B cell (primary cell): ENCODE results near the gene ARMC9. TPM values are rescaled to one million over a fixed set of nuclear protein-coding genes. Genes with fewer than 3 reads are reported as not detected.

Source experiments
- ATAC-seq: fragments of 200-7000 bp; cut with Tn5 transposase; one replicate; pipeline ENCODE4 v1.10.0; 2021; ENCODE audit warnings: low read depth, mild to moderate bottlenecking, moderate number of reproducible peaks, moderate library complexity
- CTCF ChIA-PET: fragments of 350-600 bp; sonication (Branson Sonifier 250); formaldehyde crosslinking; loops from one replicate; lab custom pipeline; 2021; ENCODE audit warnings: antibody characterized with exemption, inconsistent platforms; lab: Charles Lee
- POLR2A ChIA-PET: fragments of 350-600 bp; sonication (Branson Sonifier 250); formaldehyde crosslinking; loops from one replicate; lab custom pipeline; 2021; ENCODE audit warnings: antibody characterized with exemption; lab: Charles Lee
- DNase-seq: peaks from one replicate; pipeline ENCODE4 v3.0.0; 2013
- H2AFZ ChIP-seq: 2 replicates; pipeline ENCODE4 v1.6.1; 2012; ENCODE audit warnings: mild to moderate bottlenecking, low read depth, low read length; ENCODE audit not compliant: insufficient read depth, poor library complexity, severe bottlenecking
- H3K27ac ChIP-seq, 2 donors: 1 replicate in 1 of 2; 2 replicates in 1 of 2; pipeline ENCODE4 v1.5.1; 2012 to 2013; ENCODE audit warnings: low read length in 2 of 2, mild to moderate bottlenecking in 2 of 2, moderate library complexity in 1 of 2
- H3K27me3 ChIP-seq, 4 experiments: fragments of 200-600 bp in 1 of 4; sonication (generic) in 1 of 4; replicated peaks in 1 of 4; 1 replicate in 2 of 4; 2 replicates in 2 of 4; pipeline versions ENCODE4 v1.6.1 to v1.7.0; 2013 to 2016; ENCODE audit warnings: low read length in 3 of 4, mild to moderate bottlenecking in 2 of 4, mixed read lengths in 1 of 4, moderate library complexity in 1 of 4; ENCODE audit not compliant: insufficient read depth in 4 of 4, control insufficient read depth in 3 of 4; ENCODE audit errors: control extremely low read depth in 1 of 4
- H3K36me3 ChIP-seq, 2 experiments: replicated peaks in 1 of 2; 1 replicate in 1 of 2; 2 replicates in 1 of 2; pipeline versions ENCODE4 v1.6.1 to v1.7.1; 2013; ENCODE audit warnings: low read length in 1 of 2; ENCODE audit not compliant: insufficient read depth in 2 of 2, control insufficient read depth in 1 of 2; ENCODE audit errors: control extremely low read depth in 1 of 2, extremely low read depth in 1 of 2
- H3K4me1 ChIP-seq, 2 donors: fragments of 200-600 bp in 1 of 2; sonication (generic) in 1 of 2; 1 replicate in 1 of 2; 2 replicates in 1 of 2; pipeline versions ENCODE4 v1.5.1 to v1.6.1; 2013 to 2017; ENCODE audit warnings: low read length in 2 of 2; ENCODE audit not compliant: control insufficient read depth in 2 of 2, insufficient read depth in 2 of 2
- H3K4me2 ChIP-seq: replicated peaks from 2 replicates; pipeline ENCODE3; 2012; ENCODE audit warnings: mild to moderate bottlenecking, low read depth, low read length; ENCODE audit not compliant: poor library complexity, severe bottlenecking
- H3K4me3 ChIP-seq, 5 experiments: fragments of 200-600 bp in 1 of 5; sonication (generic) in 1 of 5; 1 replicate in 3 of 5; 2 replicates in 2 of 5; pipeline versions ENCODE4 v1.5.1 to v1.7.0; 2011 to 2016; ENCODE audit warnings: low read length in 4 of 5, mild to moderate bottlenecking in 4 of 5, low read depth in 2 of 5, control low read depth in 1 of 5, moderate library complexity in 1 of 5; ENCODE audit not compliant: insufficient read depth in 1 of 5; ENCODE audit errors: control extremely low read depth in 1 of 5, extremely low read depth in 1 of 5
- H3K79me2 ChIP-seq: fragments of 200-600 bp; sonication (generic); one replicate; pipeline ENCODE4 v1.6.0; 2016; ENCODE audit warnings: low read length; ENCODE audit not compliant: control insufficient read depth, insufficient read depth
- H3K9ac ChIP-seq: fragments of 200-600 bp; sonication (generic); 2 replicates; pipeline ENCODE4 v1.6.1; 2017; ENCODE audit warnings: mild to moderate bottlenecking, low read length, moderate library complexity
- H3K9me3 ChIP-seq, 3 donors: one replicate each; pipeline versions ENCODE4 v1.6.1 to v1.7.1; 2013; ENCODE audit warnings: low read length in 2 of 3; ENCODE audit not compliant: control insufficient read depth in 2 of 3, insufficient read depth in 1 of 3; ENCODE audit errors: control extremely low read depth in 1 of 3
- H4K20me1 ChIP-seq: 2 replicates; pipeline ENCODE4 v1.6.0; 2012; ENCODE audit warnings: mild to moderate bottlenecking, low read length; ENCODE audit not compliant: insufficient read depth, control insufficient read depth, poor library complexity, severe bottlenecking
- H3K27ac Mint-ChIP-seq: one replicate; pipeline ENCODE4 v1.8.0; 2021; ENCODE audit warnings: mixed read lengths
- H3K27me3 Mint-ChIP-seq: one replicate; pipeline ENCODE4 v1.8.0; 2021; ENCODE audit warnings: mixed read lengths
- H3K4me1 Mint-ChIP-seq: one replicate; pipeline ENCODE4 v1.8.0; 2021; ENCODE audit warnings: mixed read lengths
- H3K4me3 Mint-ChIP-seq: one replicate; pipeline ENCODE4 v1.8.0; 2021; ENCODE audit warnings: mixed read lengths
- H3K9me3 Mint-ChIP-seq: one replicate; pipeline ENCODE4 v1.8.0; 2022; ENCODE audit warnings: mixed read lengths; ENCODE audit not compliant: insufficient read depth
- CTCF ChIP-seq: fragments of 200-600 bp; IDR thresholded peaks from one replicate; pipeline ENCODE4 v1.8.0; 2022; ENCODE audit warnings: antibody characterized with exemption, mild to moderate bottlenecking
- EZH2 ChIP-seq: IDR thresholded peaks from 2 replicates; pipeline ENCODE4 v1.6.1; 2012; ENCODE audit warnings: borderline replicate concordance, low read depth, mild to moderate bottlenecking, moderate library complexity, low read length; ENCODE audit not compliant: insufficient read depth, poor library complexity, severe bottlenecking
- WGBS: methylation state at CpG from one replicate; pipeline ENCODE4 v1.1.5; 2013; ENCODE audit warnings: missing lambda C conversion rate; ENCODE audit not compliant: insufficient coverage; 5-methylcytosine and 5-hydroxymethylcytosine counted together
- intact Hi-C: fragments of 100-400 bp; cut with micrococcal nuclease; formaldehyde crosslinking; loops from one replicate; pipeline ENCODE4 v1.10.0; 2022
- polyA plus RNA-seq: library from polyadenylated mRNA; depleted of rRNA; stranded (reverse); fragments of >200 nt; gene quantifications from 2 replicates; pipeline ENCODE4 v1.2.3, GENCODE V29; 2012
- total RNA-seq, 2 donors: library from RNA; stranded (reverse); fragments of 120-200 nt in 1 of 2; gene quantifications; 1 replicate in 1 of 2; 2 replicates in 1 of 2; pipeline versions ENCODE4 v1.2.3 to v1.2.4, GENCODE V29; 2013 to 2022

ARMC9 gene
- total and polyA plus RNA-seq, 2 donors (not counting 1 experiment from before 2014, with no cell fraction given): 0.40 to 5.4 TPM

- Histone ChIP-seq H3K4me2 (peak overlapping the region; percentile 28), H3K4me1 (peaks cover 0 to 3% of the 10 kb centered on the region in 2 donors), H3K9ac (no peak overlapping the region), H3K36me3 (no peaks in the 10 kb centered on the region), H3K79me2 (no peaks in the 10 kb centered on the region), H3K27ac (no peak overlapping the region), H3K9me3 (peaks cover 0 to 3% (median 0%) of the 10 kb centered on the region in 3 donors), H4K20me1 (no peaks in the 10 kb centered on the region), H3K27me3 (peaks cover 0 to 22% (median 3%) of the 10 kb centered on the region in 4 experiments), H2AFZ (no peak overlapping the region), H3K4me3 (no peak overlapping the region)
- intact Hi-C loops: no loop called here
- peaks cover 46% of the 10 kb centered on the region for H3K27me3 Mint-ChIP-seq
- no peak overlapping the region for H3K4me3 Mint-ChIP-seq
- H3K27ac Mint-ChIP-seq: no peak overlapping the region
- ChIA-PET POLR2A (no interaction called here), CTCF (no interaction called here)
- 36% methylated on average over 42 of the region's 42 CpGs for WGBS
- H3K4me1 Mint-ChIP-seq: peaks cover 2% of the 10 kb centered on the region
- TF ChIP-seq CTCF (no peak), EZH2 (no peak)
- no peaks in the 10 kb centered on the region for H3K9me3 Mint-ChIP-seq
- ATAC-seq (no peak), DNase-seq (no peak)
Measured at GRCh38 chr2:231190531-231191197, 7.8 kb upstream of the ARMC9 start.
